NCI-H1105 treated with DMSO at 0.1 percent for 48 hours (cell line): ENCODE data around the gene ABCD1.

Experiments
- DNase-seq: peaks from one replicate; lab custom pipeline; 2025; lab: John Stamatoyannopoulos, UW

The ABCD1 gene

GRCh38 chrX:153791104-153791852 lies 66.6 kb downstream of the ABCD1 start:
- DNase-seq: no peak

- no peak for DNase-seq
These were observed 67.7 kb downstream of the ABCD1 start for GRCh38 chrX:153792368-153792767.

DNA sequence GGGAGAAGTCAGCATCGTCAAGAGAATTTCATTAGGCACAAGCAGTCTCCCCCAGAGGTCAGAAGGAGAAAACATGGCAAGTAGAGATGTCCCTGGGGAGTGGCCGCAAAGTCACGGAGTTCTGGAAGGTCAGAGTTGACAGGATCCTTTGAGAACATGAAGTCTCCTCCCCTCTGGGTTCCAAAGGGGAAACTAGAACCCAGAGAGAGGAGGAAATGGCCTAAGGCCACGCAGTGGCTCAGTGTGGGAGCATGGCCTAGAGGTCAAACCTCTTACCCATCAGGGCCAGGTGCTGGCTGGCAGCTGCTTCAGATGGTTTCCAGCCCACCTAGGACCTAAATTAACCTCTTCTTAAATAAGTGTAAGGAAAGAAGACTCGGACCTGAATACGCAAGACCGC lies 68.6 kb downstream of the ABCD1 start:
- no peak for DNase-seq
